Panc1 (cell line): Measurements from ENCODE around the gene PHF10. TPM values are rescaled to one million over a fixed set of nuclear protein-coding genes. Genes with fewer than 3 reads are reported as not detected.
A peak's percentile ranks its signal among the peaks of the same experiment; 100 is the strongest.

Experiments
- ATAC-seq: fragments of 200-7000 bp; cut with Tn5 transposase; 2 replicates; pipeline ENCODE4 v1.9.1; 2020; ENCODE audit warnings: mild to moderate bottlenecking, moderate library complexity
- BruUV-seq: library from RNA; stranded (reverse); fragments of 400-500 nt; replicated peaks from 2 replicates; lab custom pipeline; 2021; lab: Mats Ljungman, UMichigan
- CTCF ChIA-PET: fragments of 300-600 bp; sonication (Branson Sonifier 250); formaldehyde crosslinking; loops from one replicate; lab custom pipeline; 2022; ENCODE audit warnings: antibody characterized with exemption; lab: Charles Lee
- POLR2A ChIA-PET: fragments of 300-600 bp; sonication (Branson Sonifier 250); formaldehyde crosslinking; loops from one replicate; lab custom pipeline; 2022; ENCODE audit warnings: antibody characterized with exemption; lab: Charles Lee
- DNase-seq: peaks from one replicate; pipeline ENCODE4 v3.0.0-alpha.2; 2010; ENCODE audit warnings: low read depth, low spot score
- H3K27ac ChIP-seq: 2 replicates; pipeline ENCODE4 v1.5.1; 2011; ENCODE audit warnings: mild to moderate bottlenecking, low read length, inconsistent platforms
- H3K27me3 ChIP-seq: fragments of 200-500 bp; sonication (Bioruptor generic); 2 replicates; pipeline ENCODE4 v1.6.0; 2014; ENCODE audit warnings: low read length, inconsistent platforms; ENCODE audit not compliant: control insufficient read depth, insufficient read depth
- H3K36me3 ChIP-seq: fragments of 200-500 bp; sonication (Bioruptor generic); 2 replicates; pipeline ENCODE4 v1.5.1; 2014; ENCODE audit warnings: inconsistent platforms, mild to moderate bottlenecking, low read length, moderate library complexity; ENCODE audit not compliant: control insufficient read depth, insufficient read depth
- H3K4me1 ChIP-seq: 2 replicates; pipeline ENCODE4 v1.5.1; 2011; ENCODE audit warnings: inconsistent platforms, mild to moderate bottlenecking, low read length, moderate library complexity; ENCODE audit not compliant: control insufficient read depth, insufficient read depth
- H3K4me3 ChIP-seq, 2 experiments: 2 replicates each; pipeline ENCODE4 v1.5.1; 2011 to 2012; ENCODE audit warnings: low read depth in 2 of 2, low read length in 2 of 2, mild to moderate bottlenecking in 2 of 2, inconsistent platforms in 1 of 2, moderate library complexity in 1 of 2
- H3K9me3 ChIP-seq: fragments of 200-500 bp; sonication (Bioruptor generic); 2 replicates; pipeline ENCODE4 v1.5.1; 2014; ENCODE audit warnings: low read depth, mild to moderate bottlenecking, inconsistent platforms, low read length, moderate library complexity; ENCODE audit not compliant: control insufficient read depth, insufficient read depth
- CTCF ChIP-seq: fragments of 450-650 bp; IDR thresholded peaks from 2 replicates; pipeline ENCODE4 v1.5.1; 2017; ENCODE audit warnings: mild to moderate bottlenecking
- POLR2AphosphoS5 ChIP-seq: IDR thresholded peaks from 2 replicates; pipeline ENCODE4 v1.6.1; 2012; ENCODE audit warnings: mild to moderate bottlenecking, low read depth, low read length, moderate library complexity
- SIN3A ChIP-seq: IDR thresholded peaks from 2 replicates; pipeline ENCODE4 v1.6.1; 2012; ENCODE audit warnings: low read depth, mild to moderate bottlenecking, low read length, moderate library complexity, borderline replicate concordance; ENCODE audit not compliant: insufficient read depth
- TCF7L2 ChIP-seq: IDR thresholded peaks from 2 replicates; pipeline ENCODE4 v1.6.1; 2011; ENCODE audit warnings: mild to moderate bottlenecking, low read depth, low read length, inconsistent platforms
- in situ Hi-C: cut with HindIII; loops from 2 replicates; pipeline ENCODE4 v1.10.0; 2016; ENCODE audit warnings: low sequenced_read_pairs, low pct_unique_long_range_greater_than_20kb
- intact Hi-C: fragments of 100-400 bp; cut with micrococcal nuclease; formaldehyde crosslinking; loops from one replicate; pipeline ENCODE4 v1.10.0; 2022; ENCODE audit not compliant: unreplicated experiment
- total RNA-seq: library from RNA; stranded (reverse); gene quantifications from one replicate; pipeline ENCODE4 v1.2.1, GENCODE V29; 2021; ENCODE audit not compliant: unreplicated experiment
- TF ChIP-seq, protein P1 (sequence below), 2 experiments: IDR thresholded peaks; 2 replicates each; pipeline ENCODE4 v1.6.1; 2011 to 2012; ENCODE audit warnings: low read depth in 2 of 2, control low read depth in 1 of 2, low read length in 1 of 2, mild to moderate bottlenecking in 1 of 2, moderate library complexity in 1 of 2; ENCODE audit not compliant: insufficient read depth in 1 of 2

PHF10 gene
- total RNA-seq, 1 experiment from 2014 or later, result 71.7 TPM

DNA sequence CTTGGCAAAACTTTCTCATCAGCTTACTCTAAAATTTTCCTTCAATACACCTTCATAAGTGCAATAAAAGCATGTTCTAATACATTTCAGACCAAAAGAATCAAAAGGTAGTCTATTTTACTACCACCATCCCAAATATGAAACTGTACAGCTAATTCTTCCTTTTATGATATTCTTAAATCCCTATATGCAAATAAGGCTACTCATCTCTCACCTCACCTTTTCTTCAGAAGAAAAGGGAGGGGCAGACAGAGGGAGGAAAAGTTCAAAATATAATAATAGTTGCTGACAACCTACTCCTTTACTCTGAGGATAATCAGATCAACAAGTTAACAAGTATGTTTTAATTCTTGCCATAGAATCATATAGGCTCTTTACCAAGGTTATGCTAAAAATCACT lies 15.0 kb downstream of the PHF10 start:
- POLR2A ChIA-PET, result interaction anchor here (0.6 to 0.7 kb wide), 3 partner anchors 16 to 273 kb away, joined by 3 read pairs; no protein-coding TSS in a partner anchor
- ATAC-seq (no peak), DNase-seq (no peak)
- no peak overlapping the region for H3K4me3 ChIP-seq
- BruUV-seq, result no TSS peak
- CTCF ChIA-PET, result no interaction called here
- no peaks in the 10 kb centered on the region for H3K9me3 ChIP-seq
- intact Hi-C loops (no loop called here), in situ Hi-C loops (no loop called here)
- H3K36me3 ChIP-seq, result peaks cover 57% of the 10 kb centered on the region
- no peaks in the 10 kb centered on the region for H3K27me3 ChIP-seq
- peaks cover 7% of the 10 kb centered on the region for H3K4me1 ChIP-seq
- TF ChIP-seq, protein P1, sequence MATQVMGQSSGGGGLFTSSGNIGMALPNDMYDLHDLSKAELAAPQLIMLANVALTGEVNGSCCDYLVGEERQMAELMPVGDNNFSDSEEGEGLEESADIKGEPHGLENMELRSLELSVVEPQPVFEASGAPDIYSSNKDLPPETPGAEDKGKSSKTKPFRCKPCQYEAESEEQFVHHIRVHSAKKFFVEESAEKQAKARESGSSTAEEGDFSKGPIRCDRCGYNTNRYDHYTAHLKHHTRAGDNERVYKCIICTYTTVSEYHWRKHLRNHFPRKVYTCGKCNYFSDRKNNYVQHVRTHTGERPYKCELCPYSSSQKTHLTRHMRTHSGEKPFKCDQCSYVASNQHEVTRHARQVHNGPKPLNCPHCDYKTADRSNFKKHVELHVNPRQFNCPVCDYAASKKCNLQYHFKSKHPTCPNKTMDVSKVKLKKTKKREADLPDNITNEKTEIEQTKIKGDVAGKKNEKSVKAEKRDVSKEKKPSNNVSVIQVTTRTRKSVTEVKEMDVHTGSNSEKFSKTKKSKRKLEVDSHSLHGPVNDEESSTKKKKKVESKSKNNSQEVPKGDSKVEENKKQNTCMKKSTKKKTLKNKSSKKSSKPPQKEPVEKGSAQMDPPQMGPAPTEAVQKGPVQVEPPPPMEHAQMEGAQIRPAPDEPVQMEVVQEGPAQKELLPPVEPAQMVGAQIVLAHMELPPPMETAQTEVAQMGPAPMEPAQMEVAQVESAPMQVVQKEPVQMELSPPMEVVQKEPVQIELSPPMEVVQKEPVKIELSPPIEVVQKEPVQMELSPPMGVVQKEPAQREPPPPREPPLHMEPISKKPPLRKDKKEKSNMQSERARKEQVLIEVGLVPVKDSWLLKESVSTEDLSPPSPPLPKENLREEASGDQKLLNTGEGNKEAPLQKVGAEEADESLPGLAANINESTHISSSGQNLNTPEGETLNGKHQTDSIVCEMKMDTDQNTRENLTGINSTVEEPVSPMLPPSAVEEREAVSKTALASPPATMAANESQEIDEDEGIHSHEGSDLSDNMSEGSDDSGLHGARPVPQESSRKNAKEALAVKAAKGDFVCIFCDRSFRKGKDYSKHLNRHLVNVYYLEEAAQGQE (IDR thresholded peaks at IDR 0.05; ENCODE audit: insufficient read depth in 1 of 2, low read depth in 2 of 2, low read length in 1 of 2), result no peak
- no peak for TF ChIP-seq POLR2AphosphoS5
- TF ChIP-seq CTCF, result no peak
- no peak overlapping the region for H3K27ac ChIP-seq

- ATAC-seq, result peak; percentile 32; the same call in 1 of the 2 replicates
- TF ChIP-seq TCF7L2 (no peak), CTCF (no peak), SIN3A (no peak), POLR2AphosphoS5 (no peak)
- TF ChIP-seq, protein P1 (IDR thresholded peaks at IDR 0.05; ENCODE audit: insufficient read depth in 1 of 2, low read depth in 2 of 2, low read length in 1 of 2), result no peak
- no peaks in the 10 kb centered on the region for H3K9me3 ChIP-seq
- no peak for DNase-seq
- peaks cover 21% of the 10 kb centered on the region for H3K4me1 ChIP-seq
- H3K36me3 ChIP-seq, result peaks cover 64% of the 10 kb centered on the region
- intact Hi-C loops (no loop called here), in situ Hi-C loops (no loop called here)
- no TSS peak for BruUV-seq
- no peak overlapping the region; the same call in 1 of the 2 replicates for H3K27ac ChIP-seq
- H3K4me3 ChIP-seq, result no peak overlapping the region
- POLR2A ChIA-PET, result no interaction called here
- H3K27me3 ChIP-seq, result no peaks in the 10 kb centered on the region
- CTCF ChIA-PET, result no interaction called here
Measured at GRCh38 chr6:169707772-169708171, 16.5 kb downstream of the PHF10 start.
